Measurements from ENCODE around the gene DARS2. TPM values are rescaled to one million over a fixed set of nuclear protein-coding genes. Genes with fewer than 3 reads are reported as not detected.
"Not testable (repeated sequence)": the region's sequence is repeated elsewhere in the genome, so short reads cannot be mapped to it uniquely, and the experiment has no call there.

DARS2 gene
- total RNA-seq, 2 experiments from 2014 or later = 47.0 to 48.1 TPM

DNA sequence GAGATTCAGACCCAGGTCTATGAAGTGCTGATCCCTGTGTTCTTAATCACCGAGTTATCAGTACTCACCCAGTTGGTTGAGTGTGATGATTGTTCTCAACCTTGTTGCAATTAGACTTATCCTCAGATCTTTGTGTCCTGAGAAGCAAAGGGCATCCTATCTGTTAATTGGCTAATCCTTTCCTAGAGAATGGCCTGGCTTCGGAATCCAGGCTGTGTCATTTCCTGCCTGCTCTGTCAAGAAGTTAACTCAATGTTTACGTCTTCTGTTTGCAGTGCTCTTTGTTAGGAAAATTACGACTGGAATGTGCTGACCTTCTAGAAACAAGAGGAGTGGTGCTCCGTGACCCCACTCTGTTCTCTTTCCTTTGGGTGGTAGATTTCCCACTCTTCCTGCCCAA lies 28.6 kb downstream of the DARS2 start:
- Mint-ChIP-seq H3K36me3 (peaks cover 31% of the 10 kb centered on the region), H3K27me3 (no peaks in the 10 kb centered on the region), H3K27ac (no peak overlapping the region), H3K9me3 (no peaks in the 10 kb centered on the region), H3K4me1 (no peaks in the 10 kb centered on the region), H3K4me3 (no peak overlapping the region)
- no peak for DNase-seq

GRCh38 chr1:173856014-173856413 lies 31.5 kb downstream of the DARS2 start:
- DNase-seq = no peak
- H3K27ac Mint-ChIP-seq = no peak overlapping the region
- H3K27me3 Mint-ChIP-seq = no peaks in the 10 kb centered on the region
- H3K4me1 Mint-ChIP-seq = peaks cover 5% of the 10 kb centered on the region
- peaks cover 34% of the 10 kb centered on the region for H3K36me3 Mint-ChIP-seq
- no peaks in the 10 kb centered on the region for H3K9me3 Mint-ChIP-seq
- no peak overlapping the region for H3K4me3 Mint-ChIP-seq

DNA sequence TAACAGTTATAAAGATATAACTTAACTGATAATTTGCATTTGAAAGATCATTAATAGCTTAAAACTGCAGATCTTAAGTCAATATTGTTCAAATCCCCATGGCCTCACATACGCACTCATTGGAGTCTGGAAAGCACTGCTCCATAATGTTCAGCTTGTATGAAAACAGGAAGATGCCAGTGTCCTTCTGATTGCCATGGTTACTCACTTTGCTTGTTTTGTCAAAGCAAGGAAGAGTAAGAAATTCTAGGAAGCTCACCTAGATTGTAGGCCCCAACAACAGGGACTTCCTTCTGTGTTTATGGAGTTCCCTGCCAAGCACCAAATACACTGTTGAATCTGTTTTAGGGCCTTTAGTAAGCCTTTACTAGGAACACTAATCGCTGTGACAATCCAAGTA lies 32.4 kb downstream of the DARS2 start:
- no peak for DNase-seq
- no peak overlapping the region for H3K4me3 Mint-ChIP-seq

GRCh38 chr1:173857363-173857917 lies 33.0 kb downstream of the DARS2 start:
- no peak for DNase-seq
- peaks cover 7% of the 10 kb centered on the region for H3K27me3 Mint-ChIP-seq
- peaks cover 33% of the 10 kb centered on the region for H3K36me3 Mint-ChIP-seq
- H3K4me3 Mint-ChIP-seq = no peak overlapping the region
- H3K27ac Mint-ChIP-seq = peak overlapping the region; percentile 75
- H3K4me1 Mint-ChIP-seq = peaks cover 12% of the 10 kb centered on the region
- no peaks in the 10 kb centered on the region for H3K9me3 Mint-ChIP-seq

More for the DNA sequence above, 32.4 kb downstream of the DARS2 start:
- H3K9me3 Mint-ChIP-seq = no peaks in the 10 kb centered on the region
- H3K36me3 Mint-ChIP-seq = peaks cover 34% of the 10 kb centered on the region
- H3K4me1 Mint-ChIP-seq = peaks cover 7% of the 10 kb centered on the region
- peaks cover 2% of the 10 kb centered on the region for H3K27me3 Mint-ChIP-seq
- no peak overlapping the region for H3K27ac Mint-ChIP-seq

DNA sequence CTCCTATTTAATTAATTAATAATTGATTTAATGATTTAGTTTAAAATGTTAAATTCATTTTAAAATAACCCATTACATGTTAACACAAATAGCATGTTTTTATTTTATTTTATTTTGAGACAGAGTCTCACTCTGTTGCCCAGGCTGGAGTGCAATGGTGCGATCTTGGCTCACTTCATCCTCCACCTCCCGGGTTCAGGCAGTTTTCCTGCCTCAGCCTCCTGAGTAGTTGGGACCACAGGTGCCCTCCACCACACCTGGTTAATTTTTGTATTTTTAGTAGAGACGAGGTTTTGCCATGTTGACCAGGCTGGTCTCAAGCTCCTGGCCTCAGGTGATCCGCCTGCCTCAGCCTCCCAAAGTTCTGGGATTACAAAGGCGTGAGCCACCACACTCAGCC lies 35.1 kb downstream of the DARS2 start:
- not testable (repeated sequence) for H3K4me3 Mint-ChIP-seq, H3K27ac Mint-ChIP-seq, H3K9me3 Mint-ChIP-seq, DNase-seq
- Mint-ChIP-seq H3K4me1 (peaks cover 28% of the 10 kb centered on the region), H3K36me3 (peaks cover 51% of the 10 kb centered on the region), H3K27me3 (peaks cover 21% of the 10 kb centered on the region)

DNA sequence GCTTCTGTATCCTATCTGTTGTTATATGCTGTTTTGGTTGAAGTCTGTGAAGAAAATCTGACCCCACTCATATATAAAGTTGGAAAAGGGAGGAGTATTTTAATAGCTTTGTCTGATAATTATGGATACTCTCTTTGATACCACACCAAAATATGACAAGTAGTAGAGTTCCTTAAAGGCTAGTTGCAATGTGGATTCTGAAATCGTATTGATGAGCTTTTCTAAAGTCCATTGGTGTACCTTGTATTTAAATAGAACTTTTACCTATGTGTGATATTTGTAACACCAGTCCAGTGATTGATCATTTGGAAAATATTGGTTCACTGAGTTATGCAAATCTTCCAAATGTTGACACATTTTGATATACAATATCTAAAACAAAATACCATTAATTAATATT lies 35.6 kb downstream of the DARS2 start:
- H3K4me1 Mint-ChIP-seq = peaks cover 31% of the 10 kb centered on the region
- H3K27ac Mint-ChIP-seq = no peak overlapping the region
- H3K4me3 Mint-ChIP-seq = no peak overlapping the region
- peaks cover 56% of the 10 kb centered on the region for H3K36me3 Mint-ChIP-seq
- no peaks in the 10 kb centered on the region for H3K9me3 Mint-ChIP-seq
- DNase-seq = no peak
- H3K27me3 Mint-ChIP-seq = peaks cover 22% of the 10 kb centered on the region

GRCh38 chr1:173861731-173862145 lies 37.3 kb downstream of the DARS2 start:
- Mint-ChIP-seq H3K27me3 (peaks cover 32% of the 10 kb centered on the region), H3K36me3 (peaks cover 60% of the 10 kb centered on the region), H3K27ac (peak overlapping the region; percentile 96), H3K4me3 (peak overlapping the region; percentile 40), H3K9me3 (no peaks in the 10 kb centered on the region), H3K4me1 (peaks cover 45% of the 10 kb centered on the region)
- DNase-seq = peak; percentile 33

DNA sequence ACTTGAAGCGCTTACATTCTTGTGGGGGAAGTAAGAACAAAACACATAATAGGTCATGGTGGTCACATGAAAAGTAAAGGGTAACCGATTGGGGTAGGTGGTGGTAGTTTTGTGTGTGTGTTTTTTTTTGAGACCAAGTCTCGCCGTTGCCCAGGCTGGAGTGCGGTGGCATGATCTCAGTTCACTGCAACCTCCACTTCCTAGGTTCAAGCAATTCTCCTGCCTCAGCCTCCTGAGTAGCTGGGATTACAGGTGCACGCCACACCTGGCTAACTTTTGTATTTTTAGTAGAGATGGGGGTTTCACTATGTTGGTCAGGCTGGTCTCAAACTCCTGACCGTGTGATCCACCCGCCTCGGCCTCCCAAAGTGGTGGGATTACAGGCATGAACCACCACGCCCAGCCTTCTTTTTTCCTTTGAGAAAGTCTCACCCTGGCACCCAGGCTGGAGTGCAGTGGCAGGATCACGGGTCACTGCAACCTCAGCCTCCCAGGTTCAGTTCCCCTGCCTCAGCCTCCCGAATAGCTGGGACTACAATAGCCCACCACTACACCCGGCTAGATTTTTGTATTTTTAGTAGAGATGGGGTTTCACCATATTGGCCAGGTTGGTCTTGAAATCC lies 37.8 kb downstream of the DARS2 start:
- H3K9me3 Mint-ChIP-seq = not testable (repeated sequence)
- peak overlapping the region; percentile 96 for H3K27ac Mint-ChIP-seq
- peak; percentile 51 for DNase-seq
- peaks cover 66% of the 10 kb centered on the region for H3K36me3 Mint-ChIP-seq
- peak overlapping the region; percentile 100 for H3K4me3 Mint-ChIP-seq
- H3K4me1 Mint-ChIP-seq = peaks cover 47% of the 10 kb centered on the region
- H3K27me3 Mint-ChIP-seq = peaks cover 38% of the 10 kb centered on the region

DNA sequence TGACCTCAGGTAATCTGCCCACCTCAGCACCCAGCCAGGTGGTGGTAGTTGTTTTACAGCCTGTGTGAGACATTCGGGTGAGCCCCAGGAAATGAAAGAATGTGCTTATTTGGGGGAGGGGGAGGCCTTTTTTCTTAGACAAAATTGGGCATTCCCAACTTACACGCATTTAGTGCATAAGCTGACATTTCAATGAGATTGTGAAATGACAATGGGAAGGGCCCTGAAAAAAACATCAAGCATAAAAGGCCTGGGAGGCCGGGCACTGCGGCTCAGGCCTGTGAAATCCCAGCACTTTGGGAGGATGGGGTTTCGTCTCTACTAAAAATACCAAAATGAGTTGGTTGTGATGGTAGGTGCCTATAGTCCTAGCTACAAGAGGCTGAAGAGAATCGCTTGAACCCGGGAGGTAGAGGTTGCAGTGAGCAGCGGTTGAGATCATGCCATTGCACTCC lies 38.3 kb downstream of the DARS2 start:
- H3K27ac Mint-ChIP-seq = peak overlapping the region; percentile 96

DNA sequence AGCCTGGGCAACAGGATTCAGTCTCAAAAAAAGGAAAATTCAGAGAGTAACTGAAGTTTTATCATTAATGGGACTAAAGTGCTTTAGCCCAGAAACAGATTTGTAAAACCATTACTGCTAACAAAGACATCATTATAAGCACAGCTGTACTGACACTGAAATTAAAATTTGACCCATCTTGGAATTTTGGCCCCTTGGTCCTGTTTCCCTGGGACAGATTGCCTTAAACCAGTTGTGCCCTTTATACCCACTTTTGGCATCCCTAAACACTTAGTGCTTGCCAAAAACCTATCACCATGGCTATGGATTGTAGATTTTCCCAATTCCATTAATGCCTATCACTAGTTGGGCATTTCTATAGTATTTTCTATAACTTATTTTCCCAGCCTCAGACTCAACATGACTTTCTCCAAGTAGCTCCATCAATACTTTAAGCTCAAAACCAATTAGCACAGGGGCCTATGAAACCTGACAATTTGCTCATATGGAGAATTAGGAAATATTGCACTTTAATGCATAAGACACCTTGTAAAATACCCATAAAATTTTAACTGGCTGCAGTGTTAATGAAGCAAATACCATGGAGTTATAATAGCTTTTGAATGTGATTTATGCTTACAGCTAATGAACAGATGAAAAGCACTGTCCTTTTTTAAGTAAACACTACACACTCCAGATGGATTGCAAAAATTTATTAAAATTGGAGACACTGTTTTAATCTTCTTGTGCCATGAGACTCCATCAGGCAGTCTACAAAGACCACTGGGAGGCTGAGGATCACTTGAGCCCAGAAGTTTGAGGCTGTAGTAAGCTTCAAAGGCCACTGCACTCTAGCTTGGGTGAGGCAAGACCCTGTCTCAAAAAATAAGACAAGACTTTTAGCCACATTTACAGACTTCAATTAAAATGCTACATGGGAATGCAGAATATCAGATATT lies 39.0 kb downstream of the DARS2 start:
- H3K36me3 Mint-ChIP-seq = peaks cover 65% of the 10 kb centered on the region
- H3K9me3 Mint-ChIP-seq = no peaks in the 10 kb centered on the region
- H3K27me3 Mint-ChIP-seq = peaks cover 45% of the 10 kb centered on the region
- peak overlapping the region; percentile 100 for H3K4me3 Mint-ChIP-seq
- peak overlapping the region; percentile 96 for H3K27ac Mint-ChIP-seq
- peaks cover 50% of the 10 kb centered on the region for H3K4me1 Mint-ChIP-seq
- DNase-seq = no peak

More for the DNA sequence above, 38.3 kb downstream of the DARS2 start:
- Mint-ChIP-seq H3K4me3 (peak overlapping the region; percentile 100), H3K9me3 (no peaks in the 10 kb centered on the region), H3K36me3 (peaks cover 66% of the 10 kb centered on the region), H3K4me1 (peaks cover 49% of the 10 kb centered on the region), H3K27me3 (peaks cover 43% of the 10 kb centered on the region)
- peak; percentile 19 for DNase-seq

DNA sequence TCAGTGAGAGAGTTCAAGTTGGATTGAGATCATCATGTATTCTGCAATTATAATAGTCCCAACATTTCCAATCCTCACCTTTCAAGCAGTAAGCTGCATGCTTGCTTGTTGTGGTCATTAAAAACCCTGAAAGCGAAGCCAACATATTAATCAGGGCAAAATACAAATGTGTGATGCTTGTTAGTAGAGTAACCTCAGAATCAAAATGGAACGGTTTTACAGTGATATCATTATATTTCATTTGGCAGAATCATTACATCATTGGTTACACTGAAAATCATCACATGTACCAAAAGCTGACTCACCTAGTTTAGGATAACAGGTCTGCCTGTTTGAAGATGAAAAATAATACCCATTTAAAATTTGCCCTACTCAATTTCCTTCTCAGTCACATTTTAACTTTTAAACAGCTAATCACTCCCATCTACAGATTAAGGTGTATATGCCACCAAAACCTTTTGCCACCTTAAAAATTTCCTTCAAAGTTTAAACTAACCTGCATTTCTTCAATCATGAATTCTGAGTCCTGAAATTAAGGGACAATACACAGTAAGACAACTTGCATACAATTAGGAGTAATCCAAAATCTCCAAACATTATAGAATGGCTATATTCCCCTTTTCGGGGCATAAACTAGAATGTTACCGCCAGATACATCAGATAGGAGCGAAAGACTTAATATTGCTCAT lies 39.9 kb downstream of the DARS2 start:
- H3K9me3 Mint-ChIP-seq = no peaks in the 10 kb centered on the region
- peaks cover 54% of the 10 kb centered on the region for H3K4me1 Mint-ChIP-seq
- peaks cover 45% of the 10 kb centered on the region for H3K27me3 Mint-ChIP-seq
- H3K27ac Mint-ChIP-seq = peak overlapping the region; percentile 96
- peak overlapping the region; percentile 100 for H3K4me3 Mint-ChIP-seq
- DNase-seq = no peak
- H3K36me3 Mint-ChIP-seq = peaks cover 65% of the 10 kb centered on the region

GRCh38 chr1:173865468-173866164 lies 41.1 kb downstream of the DARS2 start:
- H3K4me1 Mint-ChIP-seq = peaks cover 60% of the 10 kb centered on the region
- peaks cover 66% of the 10 kb centered on the region for H3K36me3 Mint-ChIP-seq

GRCh38 chr1:173866413-173867115 lies 42.1 kb downstream of the DARS2 start:
- Mint-ChIP-seq H3K4me3 (peak overlapping the region; percentile 100), H3K4me1 (peaks cover 68% of the 10 kb centered on the region), H3K36me3 (peaks cover 68% of the 10 kb centered on the region), H3K27me3 (peaks cover 45% of the 10 kb centered on the region), H3K9me3 (no peaks in the 10 kb centered on the region), H3K27ac (peak overlapping the region; percentile 96)
- no peak for DNase-seq

More at GRCh38 chr1:173865468-173866164, 41.1 kb downstream of the DARS2 start:
- Mint-ChIP-seq H3K27ac (peak overlapping the region; percentile 96), H3K9me3 (no peaks in the 10 kb centered on the region), H3K27me3 (peaks cover 45% of the 10 kb centered on the region), H3K4me3 (peak overlapping the region; percentile 100)
- no peak for DNase-seq

Measured in activated naive CD8-positive, alpha-beta T cell treated with anti-CD3 and anti-CD28 coated beads for 36 hours (primary cell).